Measurements from ENCODE around the gene CORO2A. TPM values are rescaled to one million over a fixed set of nuclear protein-coding genes. Genes with fewer than 3 reads are reported as not detected.
A peak's percentile ranks its signal among the peaks of the same experiment; 100 is the strongest.

CORO2A gene
- total and polyA plus RNA-seq, 2 of the 13 experiments (the other 11 are each of a cell fraction or from before 2014, with no cell fraction given), result 14.4 to 15.3 TPM

DNA sequence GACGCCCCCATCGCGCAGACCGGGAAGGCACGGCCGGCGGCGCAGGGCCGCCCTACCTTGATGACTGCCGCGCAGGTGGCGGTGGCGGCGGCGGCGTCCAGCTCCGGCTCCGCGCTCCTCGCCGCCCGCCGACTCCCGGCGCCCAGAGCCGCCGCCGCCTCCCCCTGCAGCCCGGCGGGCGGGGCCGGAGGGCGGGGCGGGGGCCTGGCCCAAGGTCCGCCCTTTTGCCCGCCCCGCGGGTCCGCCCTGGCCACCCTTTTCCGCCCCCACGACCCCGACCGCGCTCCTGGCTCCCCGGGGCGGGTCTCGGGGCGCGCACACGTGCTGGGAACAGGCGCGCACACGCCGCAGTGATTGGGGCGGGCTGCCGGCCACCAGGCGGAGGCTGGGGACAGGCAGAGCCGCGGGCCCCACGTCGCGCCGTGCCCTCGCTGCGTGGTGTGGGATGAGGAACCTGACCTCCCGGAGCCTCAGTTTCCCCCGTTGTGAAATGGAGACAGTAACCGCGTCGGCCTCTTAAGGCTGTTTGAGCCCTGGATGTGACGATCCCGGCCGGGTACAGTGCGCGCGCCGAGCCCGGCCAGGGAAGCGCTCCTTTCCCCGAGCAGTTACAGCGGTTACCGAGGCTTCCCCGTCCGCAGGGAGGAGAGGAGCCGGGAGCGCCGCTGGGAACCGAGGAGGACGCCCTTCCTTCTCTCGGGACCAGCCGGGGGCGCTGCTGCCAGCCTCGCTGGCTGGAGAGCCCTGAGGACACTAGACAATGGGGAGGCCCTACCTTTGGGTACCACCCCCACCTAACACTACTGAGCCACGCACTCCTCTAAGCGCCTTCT is at the start of gene CORO2A (continued):
- TF ChIP-seq, protein P1, sequence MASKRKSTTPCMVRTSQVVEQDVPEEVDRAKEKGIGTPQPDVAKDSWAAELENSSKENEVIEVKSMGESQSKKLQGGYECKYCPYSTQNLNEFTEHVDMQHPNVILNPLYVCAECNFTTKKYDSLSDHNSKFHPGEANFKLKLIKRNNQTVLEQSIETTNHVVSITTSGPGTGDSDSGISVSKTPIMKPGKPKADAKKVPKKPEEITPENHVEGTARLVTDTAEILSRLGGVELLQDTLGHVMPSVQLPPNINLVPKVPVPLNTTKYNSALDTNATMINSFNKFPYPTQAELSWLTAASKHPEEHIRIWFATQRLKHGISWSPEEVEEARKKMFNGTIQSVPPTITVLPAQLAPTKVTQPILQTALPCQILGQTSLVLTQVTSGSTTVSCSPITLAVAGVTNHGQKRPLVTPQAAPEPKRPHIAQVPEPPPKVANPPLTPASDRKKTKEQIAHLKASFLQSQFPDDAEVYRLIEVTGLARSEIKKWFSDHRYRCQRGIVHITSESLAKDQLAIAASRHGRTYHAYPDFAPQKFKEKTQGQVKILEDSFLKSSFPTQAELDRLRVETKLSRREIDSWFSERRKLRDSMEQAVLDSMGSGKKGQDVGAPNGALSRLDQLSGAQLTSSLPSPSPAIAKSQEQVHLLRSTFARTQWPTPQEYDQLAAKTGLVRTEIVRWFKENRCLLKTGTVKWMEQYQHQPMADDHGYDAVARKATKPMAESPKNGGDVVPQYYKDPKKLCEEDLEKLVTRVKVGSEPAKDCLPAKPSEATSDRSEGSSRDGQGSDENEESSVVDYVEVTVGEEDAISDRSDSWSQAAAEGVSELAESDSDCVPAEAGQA (IDR thresholded peaks at IDR 0.05; ENCODE audit: low read depth), result no peak
- TF ChIP-seq, protein P1 (CRISPR knock-in tag; IDR thresholded peaks at IDR 0.05; ENCODE audit: borderline replicate concordance), result peak; percentile 50; the same call in 1 of the 2 replicates
- TF ChIP-seq, protein P2, sequence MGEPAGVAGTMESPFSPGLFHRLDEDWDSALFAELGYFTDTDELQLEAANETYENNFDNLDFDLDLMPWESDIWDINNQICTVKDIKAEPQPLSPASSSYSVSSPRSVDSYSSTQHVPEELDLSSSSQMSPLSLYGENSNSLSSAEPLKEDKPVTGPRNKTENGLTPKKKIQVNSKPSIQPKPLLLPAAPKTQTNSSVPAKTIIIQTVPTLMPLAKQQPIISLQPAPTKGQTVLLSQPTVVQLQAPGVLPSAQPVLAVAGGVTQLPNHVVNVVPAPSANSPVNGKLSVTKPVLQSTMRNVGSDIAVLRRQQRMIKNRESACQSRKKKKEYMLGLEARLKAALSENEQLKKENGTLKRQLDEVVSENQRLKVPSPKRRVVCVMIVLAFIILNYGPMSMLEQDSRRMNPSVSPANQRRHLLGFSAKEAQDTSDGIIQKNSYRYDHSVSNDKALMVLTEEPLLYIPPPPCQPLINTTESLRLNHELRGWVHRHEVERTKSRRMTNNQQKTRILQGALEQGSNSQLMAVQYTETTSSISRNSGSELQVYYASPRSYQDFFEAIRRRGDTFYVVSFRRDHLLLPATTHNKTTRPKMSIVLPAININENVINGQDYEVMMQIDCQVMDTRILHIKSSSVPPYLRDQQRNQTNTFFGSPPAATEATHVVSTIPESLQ (CRISPR knock-in tag; conservative IDR thresholded peaks at IDR 0.05), result 0 out of 2 replicates have a peak, but pooled peaks have one; percentile 73
- TF ChIP-seq ZNF234 (CRISPR knock-in tag; conservative IDR thresholded peaks at IDR 0.05) (no peak), ZNF792 (CRISPR knock-in tag; IDR thresholded peaks at IDR 0.05) (peak; percentile 54; the same call in 1 of the 2 replicates), ZFP37 (CRISPR knock-in tag; IDR thresholded peaks at IDR 0.05; ENCODE audit: borderline replicate concordance) (0 out of 2 replicates have a peak, but pooled peaks have one; percentile 64), REXO4 (CRISPR knock-in tag; IDR thresholded peaks at IDR 0.05; ENCODE audit: borderline replicate concordance) (no peak), RORA (CRISPR knock-in tag; IDR thresholded peaks at IDR 0.05) (no peak), MED8 (CRISPR knock-in tag; IDR thresholded peaks at IDR 0.05; ENCODE audit: insufficient replicate concordance) (peak; percentile 12), ZNF382 (CRISPR knock-in tag; IDR thresholded peaks at IDR 0.05; ENCODE audit: borderline replicate concordance) (no peak), ZKSCAN8 (CRISPR knock-in tag; IDR thresholded peaks at IDR 0.05; ENCODE audit: borderline replicate concordance) (0 out of 2 replicates have a peak, but pooled peaks have one; percentile 60), ZMAT3 (CRISPR knock-in tag; conservative IDR thresholded peaks at IDR 0.05) (peak; percentile 80), FOXK2 (IDR thresholded peaks at IDR 0.05) (no peak), ZNF263 (CRISPR knock-in tag; IDR thresholded peaks at IDR 0.05) (peak; percentile 88), BORCS8-MEF2B (CRISPR knock-in tag; IDR thresholded peaks at IDR 0.05) (peak; percentile 49; the same call in 1 of the 2 replicates)
- TF ChIP-seq, protein P3, sequence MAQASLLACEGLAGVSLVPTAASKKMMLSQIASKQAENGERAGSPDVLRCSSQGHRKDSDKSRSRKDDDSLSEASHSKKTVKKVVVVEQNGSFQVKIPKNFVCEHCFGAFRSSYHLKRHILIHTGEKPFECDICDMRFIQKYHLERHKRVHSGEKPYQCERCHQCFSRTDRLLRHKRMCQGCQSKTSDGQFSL (CRISPR knock-in tag; IDR thresholded peaks at IDR 0.05), result no peak
- TF ChIP-seq, protein P4, sequence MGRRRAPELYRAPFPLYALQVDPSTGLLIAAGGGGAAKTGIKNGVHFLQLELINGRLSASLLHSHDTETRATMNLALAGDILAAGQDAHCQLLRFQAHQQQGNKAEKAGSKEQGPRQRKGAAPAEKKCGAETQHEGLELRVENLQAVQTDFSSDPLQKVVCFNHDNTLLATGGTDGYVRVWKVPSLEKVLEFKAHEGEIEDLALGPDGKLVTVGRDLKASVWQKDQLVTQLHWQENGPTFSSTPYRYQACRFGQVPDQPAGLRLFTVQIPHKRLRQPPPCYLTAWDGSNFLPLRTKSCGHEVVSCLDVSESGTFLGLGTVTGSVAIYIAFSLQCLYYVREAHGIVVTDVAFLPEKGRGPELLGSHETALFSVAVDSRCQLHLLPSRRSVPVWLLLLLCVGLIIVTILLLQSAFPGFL (CRISPR knock-in tag; IDR thresholded peaks at IDR 0.05), result no peak
- TF ChIP-seq, protein P5, sequence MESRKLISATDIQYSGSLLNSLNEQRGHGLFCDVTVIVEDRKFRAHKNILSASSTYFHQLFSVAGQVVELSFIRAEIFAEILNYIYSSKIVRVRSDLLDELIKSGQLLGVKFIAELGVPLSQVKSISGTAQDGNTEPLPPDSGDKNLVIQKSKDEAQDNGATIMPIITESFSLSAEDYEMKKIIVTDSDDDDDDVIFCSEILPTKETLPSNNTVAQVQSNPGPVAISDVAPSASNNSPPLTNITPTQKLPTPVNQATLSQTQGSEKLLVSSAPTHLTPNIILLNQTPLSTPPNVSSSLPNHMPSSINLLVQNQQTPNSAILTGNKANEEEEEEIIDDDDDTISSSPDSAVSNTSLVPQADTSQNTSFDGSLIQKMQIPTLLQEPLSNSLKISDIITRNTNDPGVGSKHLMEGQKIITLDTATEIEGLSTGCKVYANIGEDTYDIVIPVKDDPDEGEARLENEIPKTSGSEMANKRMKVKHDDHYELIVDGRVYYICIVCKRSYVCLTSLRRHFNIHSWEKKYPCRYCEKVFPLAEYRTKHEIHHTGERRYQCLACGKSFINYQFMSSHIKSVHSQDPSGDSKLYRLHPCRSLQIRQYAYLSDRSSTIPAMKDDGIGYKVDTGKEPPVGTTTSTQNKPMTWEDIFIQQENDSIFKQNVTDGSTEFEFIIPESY (CRISPR knock-in tag; IDR thresholded peaks at IDR 0.05), result no peak

All from HepG2 (cell line).